HCT116 (cell line): ENCODE measurements around the gene SLCO2A1. TPM values are rescaled to one million over a fixed set of nuclear protein-coding genes. Genes with fewer than 3 reads are reported as not detected.

ENCODE experiments used
- ATAC-seq: fragments of 200-7000 bp; cut with Tn5 transposase; 2 replicates; pipeline ENCODE4 v1.9.1; 2020; ENCODE audit warnings: mild to moderate bottlenecking, moderate library complexity
- BruUV-seq: library from RNA; stranded (reverse); fragments of 400-500 nt; replicated peaks from 2 replicates; lab custom pipeline; 2021; lab: Mats Ljungman, UMichigan
- CTCF ChIA-PET: fragments of 300-600 bp; sonication (Branson Sonifier 250); formaldehyde crosslinking; loops from one replicate; lab custom pipeline; 2021; ENCODE audit warnings: antibody characterized with exemption; lab: Charles Lee
- POLR2A ChIA-PET: fragments of 300-600, 350-600 bp; sonication (Branson Sonifier 250); formaldehyde crosslinking; loops from one replicate; lab custom pipeline; 2021; ENCODE audit warnings: antibody characterized with exemption; lab: Charles Lee
- RAD21 ChIA-PET, 2 experiments: fragments of 300-600 bp; sonication (Branson Sonifier 250); formaldehyde crosslinking; loops; one replicate each; lab custom pipeline; 2023; ENCODE audit warnings: low total read pairs in 2 of 2; ENCODE audit not compliant: uncharacterized antibody in 2 of 2, unreplicated experiment in 2 of 2, low non-redundant PET in 1 of 2; lab: Charles Lee
- DNase-seq: peaks from one replicate; pipeline ENCODE4 v3.0.0-alpha.2; 2010; ENCODE audit warnings: low read depth, low spot score
- H2AFZ ChIP-seq: fragments of 200-600 bp; shearing (Covaris generic), sonication (generic); 2 replicates; pipeline ENCODE4 v1.6.1; 2017; ENCODE audit warnings: low read depth, mixed run types, mixed read lengths, antibody characterized with exemption, low read length; ENCODE audit not compliant: poor library complexity, severe bottlenecking
- H3K27ac ChIP-seq: 2 replicates; pipeline ENCODE4 v1.5.1; 2012; ENCODE audit warnings: low read depth, low read length
- H3K27me3 ChIP-seq: fragments of 200-600 bp; sonication (generic); 2 replicates; pipeline ENCODE4 v1.6.1; 2016; ENCODE audit warnings: mixed run types, low read length, mixed read lengths; ENCODE audit not compliant: insufficient read depth
- H3K36me3 ChIP-seq, 2 experiments: fragments of 200-500 bp in 1 of 2; fragments of 200-600 bp in 1 of 2; sonication (Bioruptor generic) in 1 of 2; sonication (generic) in 1 of 2; 2 replicates each; pipeline versions ENCODE4 v1.5.1 to v1.6.1; 2014 to 2016; ENCODE audit warnings: low read length in 2 of 2, inconsistent platforms in 1 of 2, mixed read lengths in 1 of 2, mixed run types in 1 of 2; ENCODE audit not compliant: insufficient read depth in 2 of 2, control insufficient read depth in 1 of 2
- H3K4me1 ChIP-seq, 2 experiments: fragments of 200-600 bp in 1 of 2; sonication (generic) in 1 of 2; 2 replicates each; pipeline versions ENCODE4 v1.5.1 to v1.6.1; 2012 to 2017; ENCODE audit warnings: low read length in 2 of 2, inconsistent platforms in 1 of 2, mild to moderate bottlenecking in 1 of 2, mixed read lengths in 1 of 2, mixed run types in 1 of 2, moderate library complexity in 1 of 2; ENCODE audit not compliant: insufficient read depth in 2 of 2, control insufficient read depth in 1 of 2
- H3K4me2 ChIP-seq: fragments of 200-600 bp; sonication (generic); 2 replicates; pipeline ENCODE4 v1.6.1; 2017; ENCODE audit warnings: mixed run types, low read length, mixed read lengths
- H3K4me3 ChIP-seq, 2 experiments: fragments of 200-600 bp in 1 of 2; sonication (generic) in 1 of 2; replicated peaks in 1 of 2; 2 replicates each; pipeline ENCODE4 v1.5.1; 2011 to 2016; ENCODE audit warnings: low read length in 2 of 2, control low read depth in 1 of 2, low read depth in 1 of 2, mild to moderate bottlenecking in 1 of 2, mixed read lengths in 1 of 2, mixed run types in 1 of 2
- H3K79me2 ChIP-seq: fragments of 200-600 bp; sonication (generic); 2 replicates; pipeline ENCODE4 v1.6.1; 2017; ENCODE audit warnings: mild to moderate bottlenecking, mixed run types, low read length, moderate library complexity, mixed read lengths; ENCODE audit not compliant: insufficient read depth
- H3K9ac ChIP-seq: fragments of 200-600 bp; sonication (generic); 2 replicates; pipeline ENCODE4 v1.6.1; 2016; ENCODE audit warnings: low read length, mixed read lengths
- H3K9me2 ChIP-seq: fragments of 200-600 bp; sonication (generic), shearing (Covaris generic); 2 replicates; pipeline ENCODE4 v1.6.1; 2017; ENCODE audit warnings: mixed run types, mild to moderate bottlenecking, moderate library complexity; ENCODE audit not compliant: insufficient read depth
- H3K9me3 ChIP-seq, 2 experiments: fragments of 200-500 bp in 1 of 2; fragments of 200-600 bp in 1 of 2; sonication (Bioruptor generic) in 1 of 2; sonication (generic) in 1 of 2; 2 replicates each; pipeline ENCODE4 v1.6.1; 2014 to 2017; ENCODE audit warnings: low read length in 2 of 2, mixed read lengths in 2 of 2, inconsistent platforms in 1 of 2, low read depth in 1 of 2, mild to moderate bottlenecking in 1 of 2, mixed run types in 1 of 2, moderate library complexity in 1 of 2; ENCODE audit not compliant: control insufficient read depth in 1 of 2, insufficient read depth in 1 of 2
- H4K20me1 ChIP-seq: fragments of 200-600 bp; sonication (generic), shearing (Covaris generic); 2 replicates; pipeline ENCODE4 v1.6.1; 2017; ENCODE audit warnings: mixed run types, mild to moderate bottlenecking, moderate library complexity; ENCODE audit not compliant: insufficient read depth
- ATF3 ChIP-seq: IDR thresholded peaks from 2 replicates; pipeline ENCODE4 v1.6.1; 2012
- CEBPB ChIP-seq: IDR thresholded peaks from 2 replicates; pipeline ENCODE4 v1.6.1; 2012; ENCODE audit warnings: low read depth
- EZH2phosphoT487 ChIP-seq: fragments of 200-600 bp; IDR thresholded peaks from 2 replicates; pipeline ENCODE4 v1.6.1; 2018; ENCODE audit warnings: antibody characterized with exemption, borderline replicate concordance
- JUND ChIP-seq: IDR thresholded peaks from 2 replicates; pipeline ENCODE4 v1.6.1; 2012
- MAX ChIP-seq: IDR thresholded peaks from 2 replicates; pipeline ENCODE4 v1.6.1; 2012
- POLR2AphosphoS5 ChIP-seq: IDR thresholded peaks from 2 replicates; pipeline ENCODE4 v1.6.1; 2011; ENCODE audit warnings: mild to moderate bottlenecking, low read depth, low read length, moderate library complexity
- RAD21 ChIP-seq: IDR thresholded peaks from 2 replicates; pipeline ENCODE4 v1.6.1; 2012; ENCODE audit warnings: low read depth, mild to moderate bottlenecking
- SP1 ChIP-seq: IDR thresholded peaks from 2 replicates; pipeline ENCODE4 v1.6.1; 2012; ENCODE audit warnings: low read depth
- TCF7L2 ChIP-seq: IDR thresholded peaks from 2 replicates; pipeline ENCODE4 v1.7.0; 2011; ENCODE audit warnings: borderline replicate concordance, inconsistent platforms; ENCODE audit not compliant: insufficient read depth, insufficient read length; ENCODE audit errors: extremely low read depth
- YY1 ChIP-seq: IDR thresholded peaks from 2 replicates; pipeline ENCODE4 v1.6.1; 2011; ENCODE audit warnings: low read length, low read depth, moderate library complexity, mild to moderate bottlenecking; ENCODE audit not compliant: insufficient replicate concordance; ENCODE audit errors: extremely low read depth
- ZFX ChIP-seq: fragments of 450-650 bp; IDR thresholded peaks from 2 replicates; pipeline ENCODE4 v1.6.1; 2017
- ZNF274 ChIP-seq: fragments of 200-500 bp; sonication (Bioruptor generic); IDR thresholded peaks from 2 replicates; pipeline ENCODE4 v1.6.1; 2014; ENCODE audit warnings: mild to moderate bottlenecking, low read depth, low read length, inconsistent platforms
- intact Hi-C: fragments of 100-400 bp; cut with micrococcal nuclease; formaldehyde crosslinking; loops from 2 replicates; pipeline ENCODE4 v1.10.0; 2022
- total RNA-seq: library from RNA; stranded (reverse); gene quantifications from one replicate; pipeline ENCODE4 v1.2.1, GENCODE V29; 2021; ENCODE audit not compliant: unreplicated experiment
- TF ChIP-seq, protein P1 (sequence below): IDR thresholded peaks from 2 replicates; pipeline ENCODE4 v1.6.1; 2011; ENCODE audit warnings: mild to moderate bottlenecking, low read length, moderate library complexity; ENCODE audit not compliant: insufficient replicate concordance; ENCODE audit errors: extremely low read depth
- TF ChIP-seq, protein P2 (sequence below), 3 experiments: fragments of 200-600 bp in 1 of 3; sonication (generic) in 1 of 3; IDR thresholded peaks in 2 of 3; conservative IDR thresholded peaks in 1 of 3; 2 replicates each; pipeline ENCODE4 v1.5.1; 2012 to 2017; ENCODE audit warnings: low read depth in 2 of 3, low read length in 2 of 3, antibody characterized with exemption in 1 of 3, borderline replicate concordance in 1 of 3, control low read depth in 1 of 3, mild to moderate bottlenecking in 1 of 3, mixed read lengths in 1 of 3, mixed run types in 1 of 3, moderate library complexity in 1 of 3; ENCODE audit not compliant: insufficient read depth in 1 of 3

Gene SLCO2A1
- total RNA-seq, 1 experiment from 2014 or later = 0.52 TPM

- Histone ChIP-seq H3K4me3 (no peak overlapping the region), H3K27me3 (peaks cover 59% of the 10 kb centered on the region), H3K9me3 (no peaks in the 10 kb centered on the region), H3K4me1 (peaks cover 9 to 12% of the 10 kb centered on the region in 2 experiments), H3K4me2 (no peak overlapping the region), H3K9me2 (no peaks in the 10 kb centered on the region), H4K20me1 (no peaks in the 10 kb centered on the region), H3K9ac (no peak overlapping the region), H2AFZ (no peak overlapping the region), H3K36me3 (no peaks in the 10 kb centered on the region), H3K79me2 (no peaks in the 10 kb centered on the region), H3K27ac (no peak overlapping the region)
- RAD21 ChIA-PET = no interaction called here
- no peak for DNase-seq
- TF ChIP-seq EZH2phosphoT487 (no peak), ZNF274 (no peak), SP1 (no peak), POLR2AphosphoS5 (no peak), MAX (no peak), RAD21 (no peak), YY1 (no peak), ZFX (no peak), CEBPB (no peak), JUND (no peak), ATF3 (no peak), TCF7L2 (no peak)
- TF ChIP-seq, protein P1, sequence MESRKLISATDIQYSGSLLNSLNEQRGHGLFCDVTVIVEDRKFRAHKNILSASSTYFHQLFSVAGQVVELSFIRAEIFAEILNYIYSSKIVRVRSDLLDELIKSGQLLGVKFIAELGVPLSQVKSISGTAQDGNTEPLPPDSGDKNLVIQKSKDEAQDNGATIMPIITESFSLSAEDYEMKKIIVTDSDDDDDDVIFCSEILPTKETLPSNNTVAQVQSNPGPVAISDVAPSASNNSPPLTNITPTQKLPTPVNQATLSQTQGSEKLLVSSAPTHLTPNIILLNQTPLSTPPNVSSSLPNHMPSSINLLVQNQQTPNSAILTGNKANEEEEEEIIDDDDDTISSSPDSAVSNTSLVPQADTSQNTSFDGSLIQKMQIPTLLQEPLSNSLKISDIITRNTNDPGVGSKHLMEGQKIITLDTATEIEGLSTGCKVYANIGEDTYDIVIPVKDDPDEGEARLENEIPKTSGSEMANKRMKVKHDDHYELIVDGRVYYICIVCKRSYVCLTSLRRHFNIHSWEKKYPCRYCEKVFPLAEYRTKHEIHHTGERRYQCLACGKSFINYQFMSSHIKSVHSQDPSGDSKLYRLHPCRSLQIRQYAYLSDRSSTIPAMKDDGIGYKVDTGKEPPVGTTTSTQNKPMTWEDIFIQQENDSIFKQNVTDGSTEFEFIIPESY = no peak
- TF ChIP-seq, protein P2, sequence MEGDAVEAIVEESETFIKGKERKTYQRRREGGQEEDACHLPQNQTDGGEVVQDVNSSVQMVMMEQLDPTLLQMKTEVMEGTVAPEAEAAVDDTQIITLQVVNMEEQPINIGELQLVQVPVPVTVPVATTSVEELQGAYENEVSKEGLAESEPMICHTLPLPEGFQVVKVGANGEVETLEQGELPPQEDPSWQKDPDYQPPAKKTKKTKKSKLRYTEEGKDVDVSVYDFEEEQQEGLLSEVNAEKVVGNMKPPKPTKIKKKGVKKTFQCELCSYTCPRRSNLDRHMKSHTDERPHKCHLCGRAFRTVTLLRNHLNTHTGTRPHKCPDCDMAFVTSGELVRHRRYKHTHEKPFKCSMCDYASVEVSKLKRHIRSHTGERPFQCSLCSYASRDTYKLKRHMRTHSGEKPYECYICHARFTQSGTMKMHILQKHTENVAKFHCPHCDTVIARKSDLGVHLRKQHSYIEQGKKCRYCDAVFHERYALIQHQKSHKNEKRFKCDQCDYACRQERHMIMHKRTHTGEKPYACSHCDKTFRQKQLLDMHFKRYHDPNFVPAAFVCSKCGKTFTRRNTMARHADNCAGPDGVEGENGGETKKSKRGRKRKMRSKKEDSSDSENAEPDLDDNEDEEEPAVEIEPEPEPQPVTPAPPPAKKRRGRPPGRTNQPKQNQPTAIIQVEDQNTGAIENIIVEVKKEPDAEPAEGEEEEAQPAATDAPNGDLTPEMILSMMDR (IDR thresholded peaks at IDR 0.05 in 2 of 3, conservative IDR thresholded peaks at IDR 0.05 in 1 of 3; ENCODE audit: borderline replicate concordance in 1 of 3, insufficient read depth in 1 of 3, low read depth in 2 of 3, low read length in 2 of 3) = no peak
- POLR2A ChIA-PET = no interaction called here
- CTCF ChIA-PET = interaction anchor here (1.2 to 2.1 kb wide), 2 partner anchors 15 to 19 kb away, joined by 3 to 8 read pairs; no protein-coding TSS in a partner anchor
- no TSS peak for BruUV-seq
- intact Hi-C loops = no loop called here
- ATAC-seq = no peak
These were observed 80.3 kb downstream of the SLCO2A1 start for GRCh38 chr3:133949438-133949837.
